LNCAP (cell line): Measurements from ENCODE around the gene CCSER2.

Experiments used
- CTCF ChIP-seq: fragments of 450-650 bp; IDR thresholded peaks from 2 replicates; pipeline ENCODE4 v1.5.1; 2017; ENCODE audit warnings: mild to moderate bottlenecking

CCSER2 gene

GRCh38 chr10:84546609-84547008 lies 218.2 kb downstream of the CCSER2 start:
- TF ChIP-seq CTCF, result no peak

- TF ChIP-seq CTCF, result no peak
Measured at GRCh38 chr10:84547616-84548015, 219.2 kb downstream of the CCSER2 start.

GRCh38 chr10:84548869-84549268 lies 220.5 kb downstream of the CCSER2 start:
- no peak for TF ChIP-seq CTCF

- no peak for TF ChIP-seq CTCF
Measured at GRCh38 chr10:84549368-84550165, 221.2 kb downstream of the CCSER2 start.

GRCh38 chr10:84550756-84551436 lies 222.5 kb downstream of the CCSER2 start:
- no peak for TF ChIP-seq CTCF

GRCh38 chr10:84551437-84552120 lies 223.2 kb downstream of the CCSER2 start:
- no peak for TF ChIP-seq CTCF

GRCh38 chr10:84552478-84552877 lies 224.1 kb downstream of the CCSER2 start:
- no peak for TF ChIP-seq CTCF
